ENCODE data around the gene TMEM164.

The TMEM164 gene

GRCh38 chrX:110036162-110037033 is 33.5 kb downstream of the TMEM164 start:
- no peak overlapping the region for H3K4me3 ChIP-seq (ENCODE audit: low read depth, low read length)
- peak; percentile 11 to 71 for DNase-seq
- no peaks in the 10 kb centered on the region for H3K79me1 ChIP-seq (ENCODE audit: low read length)
- H4K8ac ChIP-seq (ENCODE audit: low read depth, low read length): no peak overlapping the region
- H3K79me2 ChIP-seq (ENCODE audit: control insufficient read depth, insufficient read depth, low read length, poor library complexity): no peaks in the 10 kb centered on the region
- no peaks in the 10 kb centered on the region for H3K36me3 ChIP-seq (ENCODE audit: control insufficient read depth in 1 of 2, insufficient read depth in 2 of 2, low read length in 2 of 2)
- H3K23ac ChIP-seq (ENCODE audit: low read length): no peak overlapping the region
- no peak overlapping the region for H3K18ac ChIP-seq (ENCODE audit: low read length)
- H2AK5ac ChIP-seq (ENCODE audit: low read length): no peak overlapping the region
- no peak overlapping the region for H3K27ac ChIP-seq (ENCODE audit: low read depth, low read length)
- no peak overlapping the region for H3K4me2 ChIP-seq (ENCODE audit: low read length)
- no peak overlapping the region for H2BK12ac ChIP-seq (ENCODE audit: low read length)
- H2BK5ac ChIP-seq (ENCODE audit: low read depth, low read length, poor library complexity): no peak overlapping the region
- H3K27me3 ChIP-seq (ENCODE audit: insufficient read depth, low read length): no peaks in the 10 kb centered on the region
- no peak overlapping the region for H3K14ac ChIP-seq (ENCODE audit: low read length)
- H3K4me1 ChIP-seq (ENCODE audit: control insufficient read depth in 1 of 2, insufficient read depth in 2 of 2, low read length in 2 of 2): peaks cover 0 to 2% of the 10 kb centered on the region in 2 experiments
- H4K91ac ChIP-seq (ENCODE audit: low read depth, low read length): no peak overlapping the region
- no peaks in the 10 kb centered on the region for H3K9me3 ChIP-seq (ENCODE audit: insufficient read depth, low read depth, low read length)
- no CpG with 5 or more reads among the region's 3 CpGs for WGBS (ENCODE audit: extremely low coverage, insufficient coverage, insufficient read length)
- no peak overlapping the region for H3K4ac ChIP-seq (ENCODE audit: low read depth, low read length)
- H2BK120ac ChIP-seq (ENCODE audit: insufficient read depth, low read length, poor library complexity): no peak overlapping the region
- H4K12ac ChIP-seq (ENCODE audit: low read depth, low read length): no peak overlapping the region
- H2AFZ ChIP-seq (ENCODE audit: insufficient read depth, low read length, poor library complexity): no peak overlapping the region
- H3K9ac ChIP-seq (ENCODE audit: low read length): no peak overlapping the region

GRCh38 chrX:110037178-110037577 is 34.3 kb downstream of the TMEM164 start:
- no CpG with 5 or more reads among the region's 2 CpGs for WGBS (ENCODE audit: extremely low coverage, insufficient coverage, insufficient read length)
- Histone ChIP-seq H3K4me1 (ENCODE audit: control insufficient read depth in 1 of 2, insufficient read depth in 2 of 2, low read length in 2 of 2) (peaks cover 0 to 2% of the 10 kb centered on the region in 2 experiments), H3K9me3 (ENCODE audit: insufficient read depth, low read depth, low read length) (no peaks in the 10 kb centered on the region), H2AFZ (ENCODE audit: insufficient read depth, low read length, poor library complexity) (no peak overlapping the region), H3K27ac (ENCODE audit: low read depth, low read length) (no peak overlapping the region), H3K36me3 (ENCODE audit: control insufficient read depth in 1 of 2, insufficient read depth in 2 of 2, low read length in 2 of 2) (no peaks in the 10 kb centered on the region), H3K4ac (ENCODE audit: low read depth, low read length) (no peak overlapping the region), H3K79me1 (ENCODE audit: low read length) (no peaks in the 10 kb centered on the region), H3K14ac (ENCODE audit: low read length) (no peak overlapping the region), H2BK5ac (ENCODE audit: low read depth, low read length, poor library complexity) (no peak overlapping the region), H2BK120ac (ENCODE audit: insufficient read depth, low read length, poor library complexity) (no peak overlapping the region), H3K18ac (ENCODE audit: low read length) (no peak overlapping the region), H3K4me3 (ENCODE audit: low read depth, low read length) (no peak overlapping the region), H3K9ac (ENCODE audit: low read length) (no peak overlapping the region), H3K23ac (ENCODE audit: low read length) (no peak overlapping the region), H2AK5ac (ENCODE audit: low read length) (no peak overlapping the region), H3K27me3 (ENCODE audit: insufficient read depth, low read length) (no peaks in the 10 kb centered on the region), H2BK12ac (ENCODE audit: low read length) (no peak overlapping the region), H3K4me2 (ENCODE audit: low read length) (no peak overlapping the region), H3K79me2 (ENCODE audit: control insufficient read depth, insufficient read depth, low read length, poor library complexity) (no peaks in the 10 kb centered on the region), H4K12ac (ENCODE audit: low read depth, low read length) (no peak overlapping the region), H4K91ac (ENCODE audit: low read depth, low read length) (no peak overlapping the region), H4K8ac (ENCODE audit: low read depth, low read length) (no peak overlapping the region)
- no peak for DNase-seq

- H4K8ac ChIP-seq (ENCODE audit: low read depth, low read length): no peak overlapping the region
- no peak overlapping the region for H3K14ac ChIP-seq (ENCODE audit: low read length)
- H3K9ac ChIP-seq (ENCODE audit: low read length): no peak overlapping the region
- no peak overlapping the region for H3K4ac ChIP-seq (ENCODE audit: low read depth, low read length)
- no peaks in the 10 kb centered on the region for H3K79me2 ChIP-seq (ENCODE audit: control insufficient read depth, insufficient read depth, low read length, poor library complexity)
- no peak overlapping the region for H2BK5ac ChIP-seq (ENCODE audit: low read depth, low read length, poor library complexity)
- no peaks in the 10 kb centered on the region for H3K27me3 ChIP-seq (ENCODE audit: insufficient read depth, low read length)
- H3K4me2 ChIP-seq (ENCODE audit: low read length): no peak overlapping the region
- no peak overlapping the region for H2BK12ac ChIP-seq (ENCODE audit: low read length)
- H2AK5ac ChIP-seq (ENCODE audit: low read length): no peak overlapping the region
- no peak overlapping the region for H4K91ac ChIP-seq (ENCODE audit: low read depth, low read length)
- no peak overlapping the region for H3K27ac ChIP-seq (ENCODE audit: low read depth, low read length)
- H4K12ac ChIP-seq (ENCODE audit: low read depth, low read length): no peak overlapping the region
- no peak overlapping the region for H2AFZ ChIP-seq (ENCODE audit: insufficient read depth, low read length, poor library complexity)
- no peak overlapping the region for H2BK120ac ChIP-seq (ENCODE audit: insufficient read depth, low read length, poor library complexity)
- DNase-seq: no peak
- no peak overlapping the region for H3K18ac ChIP-seq (ENCODE audit: low read length)
- no peak overlapping the region for H3K4me3 ChIP-seq (ENCODE audit: low read depth, low read length)
- no peaks in the 10 kb centered on the region for H3K9me3 ChIP-seq (ENCODE audit: insufficient read depth, low read depth, low read length)
- no peak overlapping the region for H3K23ac ChIP-seq (ENCODE audit: low read length)
- H3K4me1 ChIP-seq (ENCODE audit: control insufficient read depth in 1 of 2, insufficient read depth in 2 of 2, low read length in 2 of 2): peaks cover 0 to 2% of the 10 kb centered on the region in 2 experiments
- no peaks in the 10 kb centered on the region for H3K36me3 ChIP-seq (ENCODE audit: control insufficient read depth in 1 of 2, insufficient read depth in 2 of 2, low read length in 2 of 2)
- no peaks in the 10 kb centered on the region for H3K79me1 ChIP-seq (ENCODE audit: low read length)
Measured at GRCh38 chrX:110038900-110039299, 36.0 kb downstream of the TMEM164 start.

GRCh38 chrX:110041980-110042379 is 39.1 kb downstream of the TMEM164 start:
- H3K9ac ChIP-seq (ENCODE audit: low read length): no peak overlapping the region
- H3K79me1 ChIP-seq (ENCODE audit: low read length): no peaks in the 10 kb centered on the region
- H2BK5ac ChIP-seq (ENCODE audit: low read depth, low read length, poor library complexity): no peak overlapping the region
- no peak overlapping the region for H2BK120ac ChIP-seq (ENCODE audit: insufficient read depth, low read length, poor library complexity)
- H4K12ac ChIP-seq (ENCODE audit: low read depth, low read length): no peak overlapping the region
- no peak overlapping the region for H2AK5ac ChIP-seq (ENCODE audit: low read length)
- H3K27ac ChIP-seq (ENCODE audit: low read depth, low read length): no peak overlapping the region
- no peak overlapping the region for H4K8ac ChIP-seq (ENCODE audit: low read depth, low read length)
- no peak overlapping the region for H3K4ac ChIP-seq (ENCODE audit: low read depth, low read length)
- no peak overlapping the region for H3K4me2 ChIP-seq (ENCODE audit: low read length)
- no peak overlapping the region for H3K14ac ChIP-seq (ENCODE audit: low read length)
- no peak overlapping the region for H2BK12ac ChIP-seq (ENCODE audit: low read length)
- peaks cover 0 to 2% of the 10 kb centered on the region in 2 experiments for H3K4me1 ChIP-seq (ENCODE audit: control insufficient read depth in 1 of 2, insufficient read depth in 2 of 2, low read length in 2 of 2)
- H3K18ac ChIP-seq (ENCODE audit: low read length): no peak overlapping the region
- no peak overlapping the region for H3K4me3 ChIP-seq (ENCODE audit: low read depth, low read length)
- no CpG with 5 or more reads among the region's 2 CpGs for WGBS (ENCODE audit: extremely low coverage, insufficient coverage, insufficient read length)
- H3K23ac ChIP-seq (ENCODE audit: low read length): no peak overlapping the region
- H2AFZ ChIP-seq (ENCODE audit: insufficient read depth, low read length, poor library complexity): no peak overlapping the region
- no peaks in the 10 kb centered on the region for H3K27me3 ChIP-seq (ENCODE audit: insufficient read depth, low read length)
- H3K36me3 ChIP-seq (ENCODE audit: control insufficient read depth in 1 of 2, insufficient read depth in 2 of 2, low read length in 2 of 2): no peaks in the 10 kb centered on the region
- no peak for DNase-seq
- no peaks in the 10 kb centered on the region for H3K9me3 ChIP-seq (ENCODE audit: insufficient read depth, low read depth, low read length)
- no peaks in the 10 kb centered on the region for H3K79me2 ChIP-seq (ENCODE audit: control insufficient read depth, insufficient read depth, low read length, poor library complexity)
- no peak overlapping the region for H4K91ac ChIP-seq (ENCODE audit: low read depth, low read length)
